H1 (cell line): ENCODE data around the gene MSH5. TPM values are rescaled to one million over a fixed set of nuclear protein-coding genes. Genes with fewer than 3 reads are reported as not detected.

Experiments
- CTCF ChIA-PET: fragments of 300-600 bp; sonication (Branson Sonifier 250); formaldehyde crosslinking; loops from one replicate; lab custom pipeline; 2021; ENCODE audit not compliant: partially characterized antibody; lab: Charles Lee
- POLR2A ChIA-PET: fragments of 300-600 bp; sonication (Branson Sonifier 250); formaldehyde crosslinking; loops from one replicate; lab custom pipeline; 2021; ENCODE audit warnings: inconsistent platforms; ENCODE audit not compliant: partially characterized antibody; lab: Charles Lee
- DNase-seq, 2 experiments: peaks; one replicate each; pipeline versions ENCODE4 v3.0.0 to v3.0.0-alpha.2; 2010 to 2022; ENCODE audit warnings: low spot score in 2 of 2, low read depth in 1 of 2, mixed read lengths in 1 of 2
- FAIRE-seq: peaks from 2 replicates; lab custom pipeline; 2011; peaks lifted over from hg19 to GRCh38; lab: Jason Lieb, UNC
- H2AFZ ChIP-seq: 2 replicates; pipeline ENCODE4 v1.8.1; 2012; ENCODE audit warnings: low read length, inconsistent platforms
- H2AK5ac ChIP-seq: 2 replicates; pipeline ENCODE4 v1.6.1; 2013; ENCODE audit warnings: low read depth, low read length
- H2BK120ac ChIP-seq: replicated peaks from 2 replicates; pipeline ENCODE3; 2013; ENCODE audit warnings: low read depth, low read length, inconsistent platforms
- H2BK12ac ChIP-seq: 2 replicates; pipeline ENCODE4 v1.6.1; 2013; ENCODE audit warnings: low read depth, low read length
- H2BK15ac ChIP-seq: 2 replicates; pipeline ENCODE4 v1.6.1; 2013; ENCODE audit warnings: low read length
- H2BK20ac ChIP-seq: 2 replicates; pipeline ENCODE4 v1.6.1; 2013; ENCODE audit warnings: low read length
- H2BK5ac ChIP-seq: 2 replicates; pipeline ENCODE4 v1.6.1; 2013; ENCODE audit warnings: low read depth, low read length
- H3K14ac ChIP-seq: 2 replicates; pipeline ENCODE4 v1.6.1; 2013; ENCODE audit warnings: inconsistent platforms; ENCODE audit not compliant: insufficient read length
- H3K18ac ChIP-seq: 2 replicates; pipeline ENCODE4 v1.6.1; 2013; ENCODE audit warnings: low read length; ENCODE audit errors: extremely low read depth
- H3K23ac ChIP-seq: 2 replicates; pipeline ENCODE4 v1.6.1; 2013; ENCODE audit warnings: inconsistent platforms; ENCODE audit not compliant: insufficient read length
- H3K23me2 ChIP-seq: 2 replicates; pipeline ENCODE4 v1.6.1; 2013; ENCODE audit warnings: low read depth, low read length
- H3K27ac ChIP-seq: 2 replicates; pipeline ENCODE4 v1.6.1; 2011; ENCODE audit warnings: low read depth, low read length, inconsistent platforms
- H3K27me3 ChIP-seq, 4 experiments: replicated peaks in 1 of 4; 1 replicate in 1 of 4; 2 replicates in 3 of 4; pipeline versions ENCODE4 v1.6.1 to v1.8.1; 2011 to 2013; ENCODE audit warnings: low read length in 3 of 4, mild to moderate bottlenecking in 3 of 4, inconsistent platforms in 2 of 4, mixed read lengths in 2 of 4, moderate library complexity in 1 of 4; ENCODE audit not compliant: control insufficient read depth in 3 of 4, insufficient read depth in 3 of 4; ENCODE audit errors: extremely low read depth in 1 of 4
- H3K36me3 ChIP-seq, 4 experiments: 2 replicates each; pipeline versions ENCODE4 v1.6.1 to v1.8.1; 2011 to 2013; ENCODE audit warnings: mild to moderate bottlenecking in 4 of 4, low read length in 3 of 4, moderate library complexity in 2 of 4, control low read depth in 1 of 4, inconsistent platforms in 1 of 4; ENCODE audit not compliant: insufficient read depth in 4 of 4, control insufficient read depth in 2 of 4
- H3K4ac ChIP-seq: replicated peaks from 2 replicates; pipeline ENCODE3; 2013; ENCODE audit warnings: low read length, low read depth, mixed read lengths, inconsistent platforms; ENCODE audit not compliant: insufficient read length
- H3K4me1 ChIP-seq, 4 experiments: replicated peaks in 1 of 4; 1 replicate in 1 of 4; 2 replicates in 3 of 4; pipeline versions ENCODE4 v1.6.1 to v1.8.1; 2011 to 2013; ENCODE audit warnings: low read length in 3 of 4, inconsistent platforms in 2 of 4, mixed read lengths in 1 of 4; ENCODE audit not compliant: insufficient read depth in 4 of 4, control insufficient read depth in 3 of 4
- H3K4me2 ChIP-seq, 2 experiments: 2 replicates each; pipeline versions ENCODE4 v1.6.1 to v1.8.1; 2011 to 2013; ENCODE audit warnings: low read depth in 2 of 2, low read length in 2 of 2, control low read depth in 1 of 2, inconsistent platforms in 1 of 2, mild to moderate bottlenecking in 1 of 2; ENCODE audit not compliant: insufficient read depth in 1 of 2
- H3K4me3 ChIP-seq, 4 experiments: fragments of 200-600, 300-600 bp in 1 of 4; sonication (generic), shearing (Covaris generic), sonication (Bioruptor Twin) in 1 of 4; 2 replicates each; pipeline versions ENCODE4 v1.5.1 to v1.8.1; 2011 to 2016; ENCODE audit warnings: low read length in 4 of 4, low read depth in 3 of 4, control low read depth in 2 of 4, inconsistent platforms in 2 of 4, mild to moderate bottlenecking in 2 of 4, mixed read lengths in 1 of 4, moderate library complexity in 1 of 4; ENCODE audit not compliant: insufficient read depth in 2 of 4; ENCODE audit errors: extremely low read depth in 1 of 4
- H3K56ac ChIP-seq: replicated peaks from 2 replicates; pipeline ENCODE3; 2013; ENCODE audit warnings: low read depth, mild to moderate bottlenecking, mixed read lengths, low read length, inconsistent platforms; ENCODE audit not compliant: insufficient read length
- H3K79me1 ChIP-seq: 2 replicates; pipeline ENCODE4 v1.6.1; 2013; ENCODE audit warnings: low read depth, low read length, control low read depth
- H3K79me2 ChIP-seq, 2 experiments: 2 replicates each; pipeline versions ENCODE4 v1.6.1 to v1.8.1; 2012 to 2013; ENCODE audit warnings: low read length in 2 of 2, mild to moderate bottlenecking in 2 of 2, inconsistent platforms in 1 of 2; ENCODE audit not compliant: insufficient read depth in 2 of 2, control insufficient read depth in 1 of 2
- H3K9ac ChIP-seq, 4 experiments: replicated peaks in 1 of 4; 1 replicate in 1 of 4; 2 replicates in 3 of 4; pipeline versions ENCODE4 v1.6.1 to v1.8.1; 2011 to 2013; ENCODE audit warnings: low read depth in 3 of 4, low read length in 3 of 4, control low read depth in 2 of 4, mild to moderate bottlenecking in 2 of 4, moderate library complexity in 2 of 4, inconsistent platforms in 1 of 4; ENCODE audit errors: extremely low read depth in 1 of 4
- H3K9me3 ChIP-seq, 2 experiments: 2 replicates each; pipeline versions ENCODE4 v1.6.1 to v1.8.1; 2012 to 2013; ENCODE audit warnings: mild to moderate bottlenecking in 2 of 2, moderate library complexity in 2 of 2, control low read depth in 1 of 2, inconsistent platforms in 1 of 2, low read depth in 1 of 2, low read length in 1 of 2, mixed read lengths in 1 of 2; ENCODE audit not compliant: insufficient read depth in 2 of 2
- H4K20me1 ChIP-seq, 2 experiments: replicated peaks in 1 of 2; 2 replicates each; pipeline versions ENCODE3 to v1.8.1; 2011 to 2013; ENCODE audit warnings: inconsistent platforms in 2 of 2, low read length in 2 of 2, mild to moderate bottlenecking in 1 of 2; ENCODE audit not compliant: insufficient read depth in 2 of 2, control insufficient read depth in 1 of 2
- H4K5ac ChIP-seq: 2 replicates; pipeline ENCODE4 v1.6.1; 2013; ENCODE audit warnings: low read length, low read depth, mixed read lengths, inconsistent platforms; ENCODE audit not compliant: insufficient read length
- H4K8ac ChIP-seq: 2 replicates; pipeline ENCODE4 v1.8.0; 2013; ENCODE audit warnings: mild to moderate bottlenecking, moderate library complexity, low read length, inconsistent platforms; ENCODE audit not compliant: insufficient read depth; ENCODE audit errors: extremely low read depth
- H4K91ac ChIP-seq: replicated peaks from 2 replicates; pipeline ENCODE3; 2013; ENCODE audit warnings: low read length, mixed read lengths, inconsistent platforms; ENCODE audit not compliant: insufficient read length
- ASH2L ChIP-seq: fragments of 200-600, 300-600 bp; sonication (generic); IDR thresholded peaks from one replicate; pipeline ENCODE4 v1.7.1; 2017; ENCODE audit warnings: low read length
- BACH1 ChIP-seq: IDR thresholded peaks from 2 replicates; pipeline ENCODE4 v1.6.1; 2012; ENCODE audit warnings: low read length, improper control_type of control experiment
- CREB1 ChIP-seq: IDR thresholded peaks from 2 replicates; pipeline ENCODE4 v1.6.1; 2012; ENCODE audit warnings: inconsistent platforms
- GABPA ChIP-seq: IDR thresholded peaks from 2 replicates; pipeline ENCODE4 v1.6.1; 2011; ENCODE audit warnings: mild to moderate bottlenecking, low read length, moderate library complexity, borderline replicate concordance; ENCODE audit not compliant: insufficient read depth
- JUN ChIP-seq: IDR thresholded peaks from 2 replicates; pipeline ENCODE4 v1.6.1; 2011; ENCODE audit warnings: low read depth, mild to moderate bottlenecking, improper control_type of control experiment, low read length
- JUND ChIP-seq: IDR thresholded peaks from 2 replicates; pipeline ENCODE4 v1.6.1; 2011; ENCODE audit warnings: mild to moderate bottlenecking, improper control_type of control experiment, low read length
- NRF1 ChIP-seq: IDR thresholded peaks from 2 replicates; pipeline ENCODE4 v1.6.1; 2011; ENCODE audit warnings: mild to moderate bottlenecking, low read depth, low read length, improper control_type of control experiment
- RAD21 ChIP-seq, 2 experiments: IDR thresholded peaks in 1 of 2; conservative IDR thresholded peaks in 1 of 2; 2 replicates each; pipeline ENCODE4 v1.6.1; 2011; ENCODE audit warnings: low read depth in 2 of 2, low read length in 2 of 2, improper control_type of control experiment in 1 of 2, inconsistent platforms in 1 of 2, mild to moderate bottlenecking in 1 of 2, moderate library complexity in 1 of 2
- SUZ12 ChIP-seq: fragments of 200-600 bp; sonication (generic); IDR thresholded peaks from 2 replicates; pipeline ENCODE4 v1.6.1; 2012; ENCODE audit warnings: mild to moderate bottlenecking, inconsistent platforms, low read length, moderate library complexity, mixed read lengths
- USF2 ChIP-seq: IDR thresholded peaks from 2 replicates; pipeline ENCODE4 v1.6.1; 2011; ENCODE audit warnings: low read length, improper control_type of control experiment
- WGBS, 2 experiments: shearing (Covaris generic) in 1 of 2; methylation state at CpG; one replicate each; pipeline versions ENCODE4 v1.1.6 to v1.1.7; 2013 to 2015; ENCODE audit warnings: low lambda C conversion rate in 2 of 2, mixed read lengths in 2 of 2, inconsistent platforms in 1 of 2, low coverage in 1 of 2, missing lambda C conversion rate in 1 of 2; ENCODE audit not compliant: insufficient replicate concordance in 2 of 2, insufficient coverage in 1 of 2, insufficient read length in 1 of 2; ENCODE audit errors: extremely low coverage in 1 of 2, missing lambda C conversion rate in 1 of 2; 5-methylcytosine and 5-hydroxymethylcytosine counted together
- polyA plus RNA-seq, 7 experiments: library from polyadenylated mRNA; depleted of rRNA in 3 of 7; stranded (reverse) in 5 of 7; unstranded in 2 of 7; fragments of >200 nt in 5 of 7; fragments of 200-250 nt in 2 of 7; gene quantifications; 1 replicate in 5 of 7; 2 replicates in 1 of 7; 4 replicates in 1 of 7; pipeline versions ENCODE4 v1.2.1 to v1.2.3, GENCODE V29; 2011 to 2013; ENCODE audit warnings: missing spikeins in 2 of 7, mixed read lengths in 2 of 7
- total RNA-seq: library from RNA; stranded (reverse); fragmentation: NEBNext Ultra II Directional; extraction: Animal tissue kit (Norgen Biotek cat#: 25700); gene quantifications from 2 replicates; pipeline ENCODE4 v1.2.1, GENCODE V29; 2021

Gene MSH5
- total and polyA plus RNA-seq, 2 of the 8 experiments (the other 6 are each of a cell fraction or from before 2014, with no cell fraction given) = 25.3 to 26.5 TPM

GRCh38 chr6:31775184-31775583, 35.4 kb downstream of the MSH5 start:
- Histone ChIP-seq H3K36me3 (peaks cover under 1 to 20% (median 14%) of the 10 kb centered on the region in 4 experiments; a peak in 6 of 8 replicates), H4K20me1 (no peaks in the 10 kb centered on the region), H3K4ac (no peak overlapping the region), H3K4me3 (no peak overlapping the region), H3K18ac (no peak overlapping the region), H3K56ac (no peak overlapping the region), H3K79me1 (no peaks in the 10 kb centered on the region), H2BK5ac (no peak overlapping the region), H4K5ac (no peak overlapping the region), H4K91ac (no peak overlapping the region), H3K4me1 (peaks cover 0 to 7% (median 3%) of the 10 kb centered on the region in 4 experiments; a peak in 4 of 7 replicates), H2BK120ac (no peak overlapping the region), H3K27ac (no peak overlapping the region), H2AK5ac (no peak overlapping the region), H3K27me3 (no peaks in the 10 kb centered on the region), H2BK20ac (no peak overlapping the region), H3K23ac (no peak overlapping the region), H4K8ac (no peak overlapping the region; the same call in 1 of the 2 replicates), H3K9me3 (no peaks in the 10 kb centered on the region), H3K23me2 (no peaks in the 10 kb centered on the region), H2BK15ac (no peak overlapping the region), H2BK12ac (0 out of 2 replicates have a peak overlapping the region, but pooled peaks have one; percentile 27), H3K79me2 (no peaks in the 10 kb centered on the region), H3K14ac (no peak overlapping the region), H3K9ac (no peak overlapping the region), H2AFZ (no peak overlapping the region), H3K4me2 (no peak overlapping the region)
- POLR2A ChIA-PET = interaction anchor here (0.6 to 10.7 kb wide), 21 partner anchors 9 to 307 kb away, joined by 3 to 85 read pairs (median 4); partner anchors contain the start of genes C6orf47, DXO, GPANK1 and HSPA1A
- CTCF ChIA-PET = interaction anchor here (0.7 to 14.4 kb wide), 10 partner anchors 9 to 229 kb away, joined by 3 to 228 read pairs (median 4); partner anchors contain the start of genes ATP6V1G2, DDAH2, LY6G6D and MPIG6B
- WGBS, 2 experiments = 97% methylated on average over 2 of the region's 4 CpGs; no CpG with 5 or more reads in 1 of the 2 experiments
- TF ChIP-seq USF2 (no peak), JUN (no peak), SUZ12 (no peak), JUND (no peak), BACH1 (no peak), RAD21 (IDR thresholded peaks at IDR 0.05 in 1 of 2, conservative IDR thresholded peaks at IDR 0.05 in 1 of 2; ENCODE audit: low read depth in 2 of 2, low read length in 2 of 2) (no peak), CREB1 (no peak), NRF1 (no peak), ASH2L (no peak), GABPA (no peak)
- DNase-seq (no peak), FAIRE-seq (no peak)
